GM21723 (cell line): Measurements from ENCODE around the gene PEPD.

ENCODE experiments used
- ATAC-seq: cut with Tn5 transposase; IDR thresholded peaks from one replicate; pipeline ENCODE4 v1.9.1; 2021; ENCODE audit warnings: mild to moderate bottlenecking, moderate library complexity; ENCODE audit not compliant: unreplicated experiment

The PEPD gene

GRCh38 chr19:33461256-33462111, 60.1 kb downstream of the PEPD start:
- no peak for ATAC-seq

- ATAC-seq = no peak
Measured at GRCh38 chr19:33460221-33460908, 61.2 kb downstream of the PEPD start.

- ATAC-seq = no peak
Measured at GRCh38 chr19:33459222-33460090, 62.1 kb downstream of the PEPD start.

- no peak for ATAC-seq
Measured at GRCh38 chr19:33458807-33459206, 62.8 kb downstream of the PEPD start.

GRCh38 chr19:33458171-33458633, 63.4 kb downstream of the PEPD start:
- ATAC-seq = no peak

- no peak for ATAC-seq
Measured at GRCh38 chr19:33456845-33457220, 64.8 kb downstream of the PEPD start.

GRCh38 chr19:33456076-33456844, 65.3 kb downstream of the PEPD start:
- no peak for ATAC-seq

- no peak for ATAC-seq
Measured at GRCh38 chr19:33453265-33453664, 68.3 kb downstream of the PEPD start.

GRCh38 chr19:33450689-33451088, 70.9 kb downstream of the PEPD start:
- no peak for ATAC-seq

- ATAC-seq = no peak
Measured at GRCh38 chr19:33449799-33450198, 71.8 kb downstream of the PEPD start.

- ATAC-seq = no peak
Measured at GRCh38 chr19:33448159-33448516, 73.5 kb downstream of the PEPD start.

GRCh38 chr19:33447336-33448158, 74.0 kb downstream of the PEPD start:
- no peak for ATAC-seq

- no peak for ATAC-seq
Measured at GRCh38 chr19:33446330-33447293, 75.0 kb downstream of the PEPD start.

GRCh38 chr19:33445442-33446329, 75.9 kb downstream of the PEPD start:
- no peak for ATAC-seq

- no peak for ATAC-seq
Measured at GRCh38 chr19:33444562-33445441, 76.8 kb downstream of the PEPD start.
